Panc1 (cell line): ENCODE results near the gene NEFH. TPM values are rescaled to one million over a fixed set of nuclear protein-coding genes. Genes with fewer than 3 reads are reported as not detected.

ENCODE experiments used
- ATAC-seq: fragments of 200-7000 bp; cut with Tn5 transposase; 2 replicates; pipeline ENCODE4 v1.9.1; 2020; ENCODE audit warnings: mild to moderate bottlenecking, moderate library complexity
- BruUV-seq: library from RNA; stranded (reverse); fragments of 400-500 nt; replicated peaks from 2 replicates; lab custom pipeline; 2021; lab: Mats Ljungman, UMichigan
- CTCF ChIA-PET: fragments of 300-600 bp; sonication (Branson Sonifier 250); formaldehyde crosslinking; loops from one replicate; lab custom pipeline; 2022; ENCODE audit warnings: antibody characterized with exemption; lab: Charles Lee
- POLR2A ChIA-PET: fragments of 300-600 bp; sonication (Branson Sonifier 250); formaldehyde crosslinking; loops from one replicate; lab custom pipeline; 2022; ENCODE audit warnings: antibody characterized with exemption; lab: Charles Lee
- DNase-seq: peaks from one replicate; pipeline ENCODE4 v3.0.0-alpha.2; 2010; ENCODE audit warnings: low read depth, low spot score
- H3K27ac ChIP-seq: 2 replicates; pipeline ENCODE4 v1.5.1; 2011; ENCODE audit warnings: mild to moderate bottlenecking, low read length, inconsistent platforms
- H3K27me3 ChIP-seq: fragments of 200-500 bp; sonication (Bioruptor generic); 2 replicates; pipeline ENCODE4 v1.6.0; 2014; ENCODE audit warnings: low read length, inconsistent platforms; ENCODE audit not compliant: control insufficient read depth, insufficient read depth
- H3K36me3 ChIP-seq: fragments of 200-500 bp; sonication (Bioruptor generic); 2 replicates; pipeline ENCODE4 v1.5.1; 2014; ENCODE audit warnings: inconsistent platforms, mild to moderate bottlenecking, low read length, moderate library complexity; ENCODE audit not compliant: control insufficient read depth, insufficient read depth
- H3K4me1 ChIP-seq: 2 replicates; pipeline ENCODE4 v1.5.1; 2011; ENCODE audit warnings: inconsistent platforms, mild to moderate bottlenecking, low read length, moderate library complexity; ENCODE audit not compliant: control insufficient read depth, insufficient read depth
- H3K4me3 ChIP-seq, 2 experiments: 2 replicates each; pipeline ENCODE4 v1.5.1; 2011 to 2012; ENCODE audit warnings: low read depth in 2 of 2, low read length in 2 of 2, mild to moderate bottlenecking in 2 of 2, inconsistent platforms in 1 of 2, moderate library complexity in 1 of 2
- H3K9me3 ChIP-seq: fragments of 200-500 bp; sonication (Bioruptor generic); 2 replicates; pipeline ENCODE4 v1.5.1; 2014; ENCODE audit warnings: low read depth, mild to moderate bottlenecking, inconsistent platforms, low read length, moderate library complexity; ENCODE audit not compliant: control insufficient read depth, insufficient read depth
- POLR2AphosphoS5 ChIP-seq: IDR thresholded peaks from 2 replicates; pipeline ENCODE4 v1.6.1; 2012; ENCODE audit warnings: mild to moderate bottlenecking, low read depth, low read length, moderate library complexity
- SIN3A ChIP-seq: IDR thresholded peaks from 2 replicates; pipeline ENCODE4 v1.6.1; 2012; ENCODE audit warnings: low read depth, mild to moderate bottlenecking, low read length, moderate library complexity, borderline replicate concordance; ENCODE audit not compliant: insufficient read depth
- TCF7L2 ChIP-seq: IDR thresholded peaks from 2 replicates; pipeline ENCODE4 v1.6.1; 2011; ENCODE audit warnings: mild to moderate bottlenecking, low read depth, low read length, inconsistent platforms
- in situ Hi-C: cut with HindIII; loops from 2 replicates; pipeline ENCODE4 v1.10.0; 2016; ENCODE audit warnings: low sequenced_read_pairs, low pct_unique_long_range_greater_than_20kb
- intact Hi-C: fragments of 100-400 bp; cut with micrococcal nuclease; formaldehyde crosslinking; loops from one replicate; pipeline ENCODE4 v1.10.0; 2022; ENCODE audit not compliant: unreplicated experiment
- total RNA-seq: library from RNA; stranded (reverse); gene quantifications from one replicate; pipeline ENCODE4 v1.2.1, GENCODE V29; 2021; ENCODE audit not compliant: unreplicated experiment
- TF ChIP-seq, protein P1 (sequence below): fragments of 450-650 bp; IDR thresholded peaks from 2 replicates; pipeline ENCODE4 v1.5.1; 2017; ENCODE audit warnings: mild to moderate bottlenecking
- TF ChIP-seq, protein P2 (sequence below), 2 experiments: IDR thresholded peaks; 2 replicates each; pipeline ENCODE4 v1.6.1; 2011 to 2012; ENCODE audit warnings: low read depth in 2 of 2, control low read depth in 1 of 2, low read length in 1 of 2, mild to moderate bottlenecking in 1 of 2, moderate library complexity in 1 of 2; ENCODE audit not compliant: insufficient read depth in 1 of 2

Gene NEFH
- total RNA-seq, 1 experiment from 2014 or later = 0.08 TPM

DNA sequence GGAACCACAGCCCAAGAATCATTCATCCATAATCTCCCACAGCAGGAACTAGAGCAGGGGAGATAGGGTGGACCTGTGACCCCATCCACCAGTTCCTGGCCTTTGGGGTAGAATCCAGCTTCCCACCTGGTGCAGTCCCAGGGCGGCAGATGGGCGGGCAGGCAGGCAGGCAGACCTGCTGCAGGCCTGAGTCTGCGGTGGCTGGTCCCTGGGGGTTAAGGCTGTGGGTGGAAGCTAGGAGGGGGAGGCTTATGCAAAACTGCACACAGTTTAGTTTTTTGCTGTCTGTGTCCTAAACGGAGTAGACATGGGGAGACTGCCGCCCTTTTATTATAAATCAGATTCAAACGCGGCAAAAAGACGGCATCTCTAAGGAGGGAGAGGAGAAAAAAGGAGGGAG lies 4.5 kb upstream of the NEFH start:
- no TSS peak for BruUV-seq
- CTCF ChIA-PET = no interaction called here
- POLR2A ChIA-PET = no interaction called here
- 0 out of 2 replicates have a peak, but pooled peaks cover 2% of the 10 kb centered on the region for H3K4me1 ChIP-seq
- no peaks in the 10 kb centered on the region for H3K27me3 ChIP-seq
- H3K9me3 ChIP-seq = no peaks in the 10 kb centered on the region
- DNase-seq = no peak
- TF ChIP-seq, protein P1, sequence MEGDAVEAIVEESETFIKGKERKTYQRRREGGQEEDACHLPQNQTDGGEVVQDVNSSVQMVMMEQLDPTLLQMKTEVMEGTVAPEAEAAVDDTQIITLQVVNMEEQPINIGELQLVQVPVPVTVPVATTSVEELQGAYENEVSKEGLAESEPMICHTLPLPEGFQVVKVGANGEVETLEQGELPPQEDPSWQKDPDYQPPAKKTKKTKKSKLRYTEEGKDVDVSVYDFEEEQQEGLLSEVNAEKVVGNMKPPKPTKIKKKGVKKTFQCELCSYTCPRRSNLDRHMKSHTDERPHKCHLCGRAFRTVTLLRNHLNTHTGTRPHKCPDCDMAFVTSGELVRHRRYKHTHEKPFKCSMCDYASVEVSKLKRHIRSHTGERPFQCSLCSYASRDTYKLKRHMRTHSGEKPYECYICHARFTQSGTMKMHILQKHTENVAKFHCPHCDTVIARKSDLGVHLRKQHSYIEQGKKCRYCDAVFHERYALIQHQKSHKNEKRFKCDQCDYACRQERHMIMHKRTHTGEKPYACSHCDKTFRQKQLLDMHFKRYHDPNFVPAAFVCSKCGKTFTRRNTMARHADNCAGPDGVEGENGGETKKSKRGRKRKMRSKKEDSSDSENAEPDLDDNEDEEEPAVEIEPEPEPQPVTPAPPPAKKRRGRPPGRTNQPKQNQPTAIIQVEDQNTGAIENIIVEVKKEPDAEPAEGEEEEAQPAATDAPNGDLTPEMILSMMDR = no peak
- no peak for TF ChIP-seq POLR2AphosphoS5
- TF ChIP-seq, protein P2, sequence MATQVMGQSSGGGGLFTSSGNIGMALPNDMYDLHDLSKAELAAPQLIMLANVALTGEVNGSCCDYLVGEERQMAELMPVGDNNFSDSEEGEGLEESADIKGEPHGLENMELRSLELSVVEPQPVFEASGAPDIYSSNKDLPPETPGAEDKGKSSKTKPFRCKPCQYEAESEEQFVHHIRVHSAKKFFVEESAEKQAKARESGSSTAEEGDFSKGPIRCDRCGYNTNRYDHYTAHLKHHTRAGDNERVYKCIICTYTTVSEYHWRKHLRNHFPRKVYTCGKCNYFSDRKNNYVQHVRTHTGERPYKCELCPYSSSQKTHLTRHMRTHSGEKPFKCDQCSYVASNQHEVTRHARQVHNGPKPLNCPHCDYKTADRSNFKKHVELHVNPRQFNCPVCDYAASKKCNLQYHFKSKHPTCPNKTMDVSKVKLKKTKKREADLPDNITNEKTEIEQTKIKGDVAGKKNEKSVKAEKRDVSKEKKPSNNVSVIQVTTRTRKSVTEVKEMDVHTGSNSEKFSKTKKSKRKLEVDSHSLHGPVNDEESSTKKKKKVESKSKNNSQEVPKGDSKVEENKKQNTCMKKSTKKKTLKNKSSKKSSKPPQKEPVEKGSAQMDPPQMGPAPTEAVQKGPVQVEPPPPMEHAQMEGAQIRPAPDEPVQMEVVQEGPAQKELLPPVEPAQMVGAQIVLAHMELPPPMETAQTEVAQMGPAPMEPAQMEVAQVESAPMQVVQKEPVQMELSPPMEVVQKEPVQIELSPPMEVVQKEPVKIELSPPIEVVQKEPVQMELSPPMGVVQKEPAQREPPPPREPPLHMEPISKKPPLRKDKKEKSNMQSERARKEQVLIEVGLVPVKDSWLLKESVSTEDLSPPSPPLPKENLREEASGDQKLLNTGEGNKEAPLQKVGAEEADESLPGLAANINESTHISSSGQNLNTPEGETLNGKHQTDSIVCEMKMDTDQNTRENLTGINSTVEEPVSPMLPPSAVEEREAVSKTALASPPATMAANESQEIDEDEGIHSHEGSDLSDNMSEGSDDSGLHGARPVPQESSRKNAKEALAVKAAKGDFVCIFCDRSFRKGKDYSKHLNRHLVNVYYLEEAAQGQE (IDR thresholded peaks at IDR 0.05; ENCODE audit: insufficient read depth in 1 of 2, low read depth in 2 of 2, low read length in 1 of 2) = no peak
- no peak for TF ChIP-seq TCF7L2
- TF ChIP-seq SIN3A = no peak
- intact Hi-C loops = no loop called here
- no peak overlapping the region for H3K27ac ChIP-seq
- in situ Hi-C loops = no loop called here
- H3K4me3 ChIP-seq = no peak overlapping the region
- no peak for ATAC-seq
- no peaks in the 10 kb centered on the region for H3K36me3 ChIP-seq

DNA sequence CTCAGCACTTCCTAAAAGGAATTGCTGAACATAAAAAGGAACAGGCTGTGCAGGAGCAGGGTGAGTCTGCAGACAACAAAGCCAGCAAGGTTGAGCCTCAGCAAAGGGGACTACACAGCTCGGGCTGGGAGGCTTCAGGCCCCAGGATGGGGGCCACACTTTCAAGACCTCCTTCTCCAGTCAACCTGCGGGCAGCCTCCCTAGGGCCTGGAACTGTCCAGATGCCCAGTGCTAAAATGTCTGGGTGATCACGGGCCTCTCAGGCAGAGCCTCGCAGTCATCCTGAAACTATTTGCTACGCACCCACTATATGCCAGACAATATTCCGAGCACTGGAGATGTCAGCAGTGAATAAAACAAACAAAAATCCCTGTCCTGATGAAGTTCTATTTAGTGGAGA lies 3.9 kb upstream of the NEFH start:
- no peaks in the 10 kb centered on the region for H3K27me3 ChIP-seq
- in situ Hi-C loops = no loop called here
- no peaks in the 10 kb centered on the region for H3K9me3 ChIP-seq
- no peak overlapping the region for H3K27ac ChIP-seq
- DNase-seq (no peak), ATAC-seq (no peak)
- POLR2A ChIA-PET = no interaction called here
- 0 out of 2 replicates have a peak, but pooled peaks cover 2% of the 10 kb centered on the region for H3K4me1 ChIP-seq
- intact Hi-C loops = no loop called here
- CTCF ChIA-PET = no interaction called here
- H3K36me3 ChIP-seq = no peaks in the 10 kb centered on the region
- TF ChIP-seq, protein P2 (IDR thresholded peaks at IDR 0.05; ENCODE audit: insufficient read depth in 1 of 2, low read depth in 2 of 2, low read length in 1 of 2) = peak; percentile 69 to 74; a peak in 3 of 4 replicates
- TF ChIP-seq POLR2AphosphoS5 (no peak), SIN3A (no peak)
- TF ChIP-seq, protein P1 = no peak
- no TSS peak for BruUV-seq
- H3K4me3 ChIP-seq = no peak overlapping the region
